ENCODE measurements around the gene B3GNT2. TPM values are rescaled to one million over a fixed set of nuclear protein-coding genes. Genes with fewer than 3 reads are reported as not detected.

Gene B3GNT2
- total and polyA plus RNA-seq, 2 experiments from 2014 or later = 8.9 to 15.9 TPM

DNA sequence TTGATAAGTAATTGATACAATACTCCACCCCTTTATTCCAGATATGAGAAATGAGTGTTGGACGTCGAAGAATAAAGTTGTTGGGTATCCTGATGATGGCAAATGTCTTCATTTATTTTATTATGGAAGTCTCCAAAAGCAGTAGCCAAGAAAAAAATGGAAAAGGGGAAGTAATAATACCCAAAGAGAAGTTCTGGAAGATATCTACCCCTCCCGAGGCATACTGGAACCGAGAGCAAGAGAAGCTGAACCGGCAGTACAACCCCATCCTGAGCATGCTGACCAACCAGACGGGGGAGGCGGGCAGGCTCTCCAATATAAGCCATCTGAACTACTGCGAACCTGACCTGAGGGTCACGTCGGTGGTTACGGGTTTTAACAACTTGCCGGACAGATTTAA, 26.3 kb downstream of the B3GNT2 start:
- H3K4me3 ChIP-seq = no peak overlapping the region
- H3K27me3 ChIP-seq = no peaks in the 10 kb centered on the region
- H3K36me3 ChIP-seq = peaks cover 10% of the 10 kb centered on the region
- no peaks in the 10 kb centered on the region for H3K4me1 ChIP-seq (ENCODE audit: low read depth)
- TF ChIP-seq, protein P1, sequence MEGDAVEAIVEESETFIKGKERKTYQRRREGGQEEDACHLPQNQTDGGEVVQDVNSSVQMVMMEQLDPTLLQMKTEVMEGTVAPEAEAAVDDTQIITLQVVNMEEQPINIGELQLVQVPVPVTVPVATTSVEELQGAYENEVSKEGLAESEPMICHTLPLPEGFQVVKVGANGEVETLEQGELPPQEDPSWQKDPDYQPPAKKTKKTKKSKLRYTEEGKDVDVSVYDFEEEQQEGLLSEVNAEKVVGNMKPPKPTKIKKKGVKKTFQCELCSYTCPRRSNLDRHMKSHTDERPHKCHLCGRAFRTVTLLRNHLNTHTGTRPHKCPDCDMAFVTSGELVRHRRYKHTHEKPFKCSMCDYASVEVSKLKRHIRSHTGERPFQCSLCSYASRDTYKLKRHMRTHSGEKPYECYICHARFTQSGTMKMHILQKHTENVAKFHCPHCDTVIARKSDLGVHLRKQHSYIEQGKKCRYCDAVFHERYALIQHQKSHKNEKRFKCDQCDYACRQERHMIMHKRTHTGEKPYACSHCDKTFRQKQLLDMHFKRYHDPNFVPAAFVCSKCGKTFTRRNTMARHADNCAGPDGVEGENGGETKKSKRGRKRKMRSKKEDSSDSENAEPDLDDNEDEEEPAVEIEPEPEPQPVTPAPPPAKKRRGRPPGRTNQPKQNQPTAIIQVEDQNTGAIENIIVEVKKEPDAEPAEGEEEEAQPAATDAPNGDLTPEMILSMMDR (IDR thresholded peaks at IDR 0.05; ENCODE audit: low read depth, low read length) = no peak
- no peak overlapping the region for H3K27ac ChIP-seq
- no peak for DNase-seq (ENCODE audit: low read depth in 1 of 2, low spot score in 1 of 2)
- no peaks in the 10 kb centered on the region for H3K9me3 ChIP-seq (ENCODE audit: low read depth)

DNA sequence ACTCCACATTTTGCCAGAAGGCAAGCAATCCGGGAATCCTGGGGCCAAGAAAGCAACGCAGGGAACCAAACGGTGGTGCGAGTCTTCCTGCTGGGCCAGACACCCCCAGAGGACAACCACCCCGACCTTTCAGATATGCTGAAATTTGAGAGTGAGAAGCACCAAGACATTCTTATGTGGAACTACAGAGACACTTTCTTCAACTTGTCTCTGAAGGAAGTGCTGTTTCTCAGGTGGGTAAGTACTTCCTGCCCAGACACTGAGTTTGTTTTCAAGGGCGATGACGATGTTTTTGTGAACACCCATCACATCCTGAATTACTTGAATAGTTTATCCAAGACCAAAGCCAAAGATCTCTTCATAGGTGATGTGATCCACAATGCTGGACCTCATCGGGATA, 26.8 kb downstream of the B3GNT2 start:
- H3K36me3 ChIP-seq = peaks cover 10% of the 10 kb centered on the region
- no peaks in the 10 kb centered on the region for H3K27me3 ChIP-seq
- no peaks in the 10 kb centered on the region for H3K9me3 ChIP-seq (ENCODE audit: low read depth)
- no peak overlapping the region for H3K4me3 ChIP-seq
- no peak overlapping the region for H3K27ac ChIP-seq
- no peak for DNase-seq (ENCODE audit: low read depth in 1 of 2, low spot score in 1 of 2)
- TF ChIP-seq, protein P1 (IDR thresholded peaks at IDR 0.05; ENCODE audit: low read depth, low read length) = no peak
- no peaks in the 10 kb centered on the region for H3K4me1 ChIP-seq (ENCODE audit: low read depth)

DNA sequence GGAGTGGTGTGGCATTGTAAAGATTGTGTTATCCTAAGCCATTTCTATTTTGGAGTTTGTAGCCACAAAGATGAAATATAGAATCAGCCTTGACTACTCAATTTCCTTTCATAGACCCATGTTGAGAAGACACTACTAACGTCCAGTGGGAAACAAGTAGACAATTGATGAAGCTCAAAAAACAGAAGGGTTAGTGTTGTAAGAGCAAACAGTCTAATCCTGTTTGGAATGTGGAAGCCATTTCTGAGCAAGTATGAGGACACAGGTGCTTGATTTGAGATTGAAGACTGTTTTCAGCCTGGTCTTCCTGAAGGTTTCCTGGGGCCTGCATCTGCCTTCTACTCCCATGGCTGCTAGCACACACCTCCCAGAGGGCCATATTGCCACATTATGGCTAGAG, 29.1 kb downstream of the B3GNT2 start:
- Histone ChIP-seq H3K36me3 (peaks cover 10% of the 10 kb centered on the region), H3K27ac (no peak overlapping the region)

DNA sequence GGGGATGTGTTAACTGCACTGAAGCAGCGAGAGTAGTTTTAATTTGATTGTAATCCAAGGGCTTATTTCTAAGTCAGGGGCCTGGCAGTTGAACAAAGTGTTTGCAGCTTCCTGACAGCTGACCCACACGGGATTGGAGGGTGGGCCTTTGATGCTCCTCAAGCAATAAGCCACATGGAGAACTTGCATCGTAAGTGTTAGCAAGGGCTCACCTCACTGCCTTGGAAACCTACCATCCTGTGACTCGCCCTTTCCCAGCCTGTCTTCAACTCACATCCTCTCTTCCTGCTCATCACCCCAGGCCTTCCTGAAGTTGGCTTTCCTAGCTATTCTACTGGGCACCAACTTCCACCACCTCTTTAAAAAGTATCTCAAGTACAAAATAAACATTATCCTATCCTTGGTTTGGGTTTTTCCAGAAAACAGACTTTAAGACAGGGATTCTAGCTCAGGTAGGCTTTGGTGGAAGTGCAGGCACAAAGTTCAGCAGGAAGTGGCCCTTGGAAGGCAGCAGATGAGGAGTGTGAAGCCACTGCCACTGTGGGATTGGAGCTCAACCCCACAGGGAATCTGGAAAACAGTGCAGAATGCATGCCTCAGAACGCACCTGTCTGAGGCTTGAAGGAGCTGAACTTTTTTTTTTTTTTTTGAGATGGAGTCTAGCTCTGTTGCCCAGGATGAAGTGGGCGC, 31.6 kb downstream of the B3GNT2 start:
- Histone ChIP-seq H3K27me3 (no peaks in the 10 kb centered on the region), H3K4me1 (ENCODE audit: low read depth) (peaks cover 10% of the 10 kb centered on the region), H3K27ac (no peak overlapping the region), H3K4me3 (no peak overlapping the region), H3K9me3 (ENCODE audit: low read depth) (no peaks in the 10 kb centered on the region), H3K36me3 (peaks cover 9% of the 10 kb centered on the region)
- no peak for DNase-seq (ENCODE audit: low read depth in 1 of 2, low spot score in 1 of 2)
- TF ChIP-seq, protein P1 (IDR thresholded peaks at IDR 0.05; ENCODE audit: low read depth, low read length) = no peak

More for the DNA sequence above, 29.1 kb downstream of the B3GNT2 start:
- no peaks in the 10 kb centered on the region for H3K27me3 ChIP-seq
- no peaks in the 10 kb centered on the region for H3K4me1 ChIP-seq (ENCODE audit: low read depth)
- no peaks in the 10 kb centered on the region for H3K9me3 ChIP-seq (ENCODE audit: low read depth)
- no peak for DNase-seq (ENCODE audit: low read depth in 1 of 2, low spot score in 1 of 2)
- H3K4me3 ChIP-seq = no peak overlapping the region
- TF ChIP-seq, protein P1 (IDR thresholded peaks at IDR 0.05; ENCODE audit: low read depth, low read length) = no peak

DNA sequence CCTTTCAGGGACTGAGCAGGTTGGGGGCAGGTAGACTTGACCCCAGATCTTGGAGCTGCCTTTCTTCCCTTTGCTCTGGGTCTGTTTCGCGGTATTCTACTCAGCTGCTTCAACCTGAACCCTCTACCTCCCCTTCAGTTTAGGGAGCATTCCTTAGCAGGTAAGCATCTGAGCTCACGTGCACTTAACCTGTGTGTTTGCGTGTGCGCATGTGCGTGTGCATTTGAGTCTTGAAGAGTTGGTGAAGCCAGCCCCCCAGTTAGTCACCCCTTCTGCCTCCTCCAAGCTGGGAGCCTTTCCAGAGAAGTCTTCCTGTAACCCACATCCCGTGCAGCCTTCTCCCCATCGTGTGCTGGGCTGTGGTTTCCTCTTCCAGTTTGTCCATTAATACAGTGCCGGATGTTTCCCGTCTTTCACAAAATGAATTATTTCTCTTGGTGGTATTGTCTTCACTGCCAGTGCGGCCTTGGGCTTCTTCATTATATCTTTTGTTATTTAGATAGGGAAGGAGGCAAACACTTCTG, 33.2 kb downstream of the B3GNT2 start:
- Histone ChIP-seq H3K27me3 (no peaks in the 10 kb centered on the region), H3K36me3 (no peaks in the 10 kb centered on the region), H3K27ac (no peak overlapping the region), H3K9me3 (ENCODE audit: low read depth) (no peaks in the 10 kb centered on the region), H3K4me3 (no peak overlapping the region), H3K4me1 (ENCODE audit: low read depth) (peaks cover 10% of the 10 kb centered on the region)
- no peak for DNase-seq (ENCODE audit: low read depth in 1 of 2, low spot score in 1 of 2)
- TF ChIP-seq, protein P1 (IDR thresholded peaks at IDR 0.05; ENCODE audit: low read depth, low read length) = no peak
